M059J (cell line): Measurements from ENCODE around the gene TIMM8A. TPM values are rescaled to one million over a fixed set of nuclear protein-coding genes. Genes with fewer than 3 reads are reported as not detected.
A peak's percentile ranks its signal among the peaks of the same experiment; 100 is the strongest.
"Not testable (repeated sequence)": the region's sequence is repeated elsewhere in the genome, so short reads cannot be mapped to it uniquely, and the experiment has no call there.

Experiments
- DNase-seq: peaks from one replicate; pipeline ENCODE4 v3.0.0-alpha.2; 2012; ENCODE audit warnings: low read depth
- total RNA-seq: library from RNA; depleted of rRNA; stranded (reverse); fragments of >200 nt; shearing (Covaris generic); gene quantifications from 2 replicates; pipeline ENCODE4 v1.2.3, GENCODE V29; 2014; rRNA removed

TIMM8A gene
- total RNA-seq, 1 experiment from 2014 or later = 9.6 TPM

DNA sequence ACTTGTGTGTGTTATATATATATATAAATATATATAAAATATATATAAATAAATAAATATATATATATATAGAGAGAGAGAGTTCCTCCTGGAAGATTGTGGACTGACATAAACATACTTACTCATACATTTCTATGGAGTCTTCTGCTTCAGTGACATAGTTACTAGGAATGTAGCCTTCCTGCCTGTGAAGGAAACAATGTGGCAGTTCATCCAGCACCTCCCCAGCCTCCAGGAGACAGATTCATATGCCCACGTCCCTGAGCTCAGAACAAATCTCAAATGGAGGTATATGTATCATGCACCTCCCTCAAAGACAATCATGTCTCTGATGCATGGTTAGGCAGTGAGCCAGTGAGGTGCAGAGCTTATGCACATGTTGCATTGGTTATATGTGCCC is 11.4 kb upstream of the TIMM8A start:
- peak; percentile 6 for DNase-seq

DNA sequence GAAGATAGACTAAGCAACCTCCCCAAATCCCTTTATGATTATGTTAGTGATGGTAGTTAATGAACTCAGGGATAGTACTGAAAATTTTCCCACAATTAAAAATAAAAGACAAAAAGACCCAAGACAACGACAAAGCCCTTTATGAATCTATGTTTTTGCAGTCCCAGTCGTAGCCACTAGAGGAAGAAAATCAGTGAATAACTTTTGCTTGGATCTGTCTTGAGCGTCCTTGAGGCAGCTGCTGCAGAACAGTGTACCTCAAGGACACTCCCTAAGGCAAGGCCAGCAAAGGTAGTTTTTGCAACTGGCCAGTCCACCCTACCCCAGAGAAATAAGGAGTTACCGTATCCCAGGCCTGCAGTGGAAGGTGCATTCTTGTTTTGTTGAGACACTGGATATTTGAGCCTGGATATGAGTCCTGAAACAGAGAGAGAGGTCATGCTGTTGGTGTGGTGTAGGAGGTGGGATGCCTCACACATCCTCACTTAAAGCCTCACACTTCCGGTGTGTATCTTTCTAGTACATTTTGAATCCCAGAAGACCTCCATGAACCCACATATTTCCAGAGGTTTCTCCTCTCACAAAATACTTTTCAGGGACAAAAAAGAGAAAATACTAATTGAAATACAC is 8.7 kb upstream of the TIMM8A start:
- peak; percentile 28 for DNase-seq

DNA sequence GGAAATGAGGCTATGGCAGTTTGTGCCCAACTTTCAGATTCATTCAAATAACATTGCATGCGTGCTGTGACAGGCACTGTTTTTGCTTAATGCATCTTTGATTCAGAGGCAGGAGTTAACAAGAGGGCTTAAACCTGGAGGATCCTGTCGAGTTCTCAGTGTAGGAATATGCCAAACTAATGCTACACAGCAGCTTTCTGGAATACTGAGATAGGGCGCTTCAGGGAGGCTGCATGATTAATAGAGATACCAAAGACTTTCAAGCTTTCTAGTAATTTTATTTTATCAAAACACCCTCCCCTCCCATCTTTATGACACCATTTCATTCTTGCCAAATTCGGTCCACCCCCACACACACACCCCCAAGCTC is 636 bp upstream of the TIMM8A start:
- DNase-seq = no peak

DNA sequence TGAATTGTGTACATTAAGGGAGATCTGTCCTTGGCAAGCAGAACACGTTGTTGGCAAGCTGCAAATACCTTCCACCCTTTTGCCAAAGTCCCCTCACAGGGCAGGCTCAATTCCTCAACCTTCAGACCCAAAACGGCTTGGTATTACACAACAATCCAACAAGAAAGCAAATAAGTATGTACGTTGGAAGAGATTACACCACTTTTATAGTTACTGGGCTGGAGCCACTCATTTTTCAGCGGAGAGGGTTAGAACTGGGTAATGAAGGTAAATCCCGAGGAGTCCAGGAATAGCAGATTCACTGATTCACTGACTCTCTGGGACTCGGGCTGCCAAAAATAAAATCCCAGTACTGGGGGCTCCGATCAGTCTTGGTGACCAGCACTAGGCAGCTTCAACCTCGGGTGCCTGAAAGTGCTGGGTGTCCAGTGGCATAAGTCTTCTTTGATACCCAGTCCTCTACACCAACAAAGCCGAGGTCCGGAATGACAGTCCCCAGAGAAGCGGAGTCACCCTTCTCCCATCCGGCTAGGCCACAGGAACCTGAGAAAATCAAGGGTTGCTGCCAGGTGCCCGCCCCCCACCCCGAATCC is 587 bp downstream of the TIMM8A start:
- peak; percentile 34 for DNase-seq

DNA sequence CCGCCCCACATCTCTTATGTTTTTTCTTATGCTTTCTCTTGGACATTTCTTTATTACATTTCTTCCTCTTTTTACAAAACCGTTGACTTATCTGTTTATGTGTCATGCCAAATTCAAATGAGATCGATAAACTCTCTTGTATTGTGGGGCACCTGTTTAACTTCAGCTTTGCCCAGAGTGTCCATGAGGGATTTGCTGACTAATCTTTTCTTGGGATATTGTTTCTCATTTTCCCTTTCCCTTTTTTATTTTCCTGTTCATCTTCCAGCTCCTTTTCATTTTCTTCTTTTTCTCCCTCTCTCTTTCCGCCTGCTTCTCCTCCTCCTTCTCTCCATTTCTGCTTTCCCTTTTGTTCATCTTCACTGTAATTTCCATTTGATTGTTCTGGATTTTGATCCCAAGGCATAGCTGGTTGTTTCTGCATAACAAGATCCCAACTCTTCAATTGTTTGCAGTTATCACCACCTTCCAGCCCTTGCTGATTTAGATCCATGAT is 10.7 kb downstream of the TIMM8A start:
- no peak for DNase-seq

DNA sequence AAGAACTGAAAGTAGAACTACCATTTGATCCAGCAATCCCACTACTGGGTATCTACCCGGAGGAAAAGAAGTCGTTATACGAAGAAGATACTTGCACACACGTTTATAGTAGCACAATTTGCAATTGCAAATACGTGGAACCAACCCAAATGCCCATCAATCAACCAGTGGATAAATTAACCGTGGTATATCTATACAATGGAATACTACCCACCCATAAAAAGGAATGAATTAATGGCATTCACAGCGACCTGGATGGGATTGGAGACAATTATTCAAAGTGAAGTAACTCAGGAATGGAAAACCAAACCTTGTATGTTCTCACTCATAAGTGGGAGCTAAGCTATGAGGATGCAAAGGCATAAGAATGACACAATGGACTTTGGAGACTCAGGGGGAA is 14.2 kb downstream of the TIMM8A start:
- DNase-seq = not testable (repeated sequence)

DNA sequence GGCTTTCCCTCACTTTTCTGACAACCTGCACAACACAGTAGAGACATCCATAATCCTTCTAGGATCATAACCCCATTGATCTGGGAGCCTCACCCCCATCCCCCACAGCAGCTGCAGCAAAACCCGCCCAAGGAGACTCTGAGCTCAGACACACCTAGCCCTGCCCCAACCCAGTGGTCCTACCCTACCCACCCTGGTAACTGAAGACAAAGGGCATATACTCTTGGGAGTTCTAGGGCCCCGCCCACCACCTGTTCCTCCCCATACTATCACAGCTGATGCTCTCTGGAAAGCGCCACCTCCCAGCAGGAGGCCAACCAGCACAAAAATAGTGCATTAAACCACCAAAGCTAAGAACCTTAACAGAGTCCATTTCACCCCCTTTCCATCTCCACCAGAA is 21.9 kb downstream of the TIMM8A start:
- not testable (repeated sequence) for DNase-seq

DNA sequence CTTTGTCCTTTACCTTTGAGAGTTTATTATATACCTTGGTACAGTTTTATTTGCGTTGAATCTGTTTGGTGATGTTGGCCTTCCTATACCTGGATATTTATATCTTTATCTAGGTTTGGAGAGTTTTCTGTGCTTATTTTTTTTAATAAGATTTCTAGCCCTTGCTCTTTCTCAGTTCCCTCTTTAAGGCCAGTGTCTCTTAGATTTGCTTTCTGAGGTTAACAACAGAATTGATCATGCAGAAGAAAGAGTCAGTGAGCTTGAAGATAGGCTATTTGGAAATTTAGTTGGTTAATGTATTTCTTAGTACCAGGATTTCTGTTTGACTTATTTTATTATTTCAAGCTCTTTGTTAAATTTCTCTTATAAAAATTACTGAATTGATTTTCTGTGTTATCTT is 44.8 kb downstream of the TIMM8A start:
- DNase-seq = no peak

Other genes with a start within 250 kb of the TIMM8A start
- gene DRP2, start 129.0 kb downstream of the TIMM8A start, total RNA-seq = 0.42 and 0.44 TPM in 2 replicates
- not detected in 2 replicates for gene TAF7L, start 57.4 kb downstream of the TIMM8A start, total RNA-seq
- 0.05 TPM in 1 of 2 replicates, not detected in the other for gene BTK, start 37.4 kb upstream of the TIMM8A start, total RNA-seq
- 1,377 and 1,626 TPM in 2 replicates for gene RPL36A, start 42.3 kb upstream of the TIMM8A start, total RNA-seq
- gene GLA, start 59.2 kb upstream of the TIMM8A start, total RNA-seq = 130 and 154 TPM in 2 replicates
- 56.0 and 82.5 TPM in 2 replicates for gene HNRNPH2, start 59.5 kb upstream of the TIMM8A start, total RNA-seq
- gene ARMCX4, start 136.7 kb upstream of the TIMM8A start, total RNA-seq = 0.25 and 1.2 TPM in 2 replicates
- gene ARMCX1, start 201.8 kb upstream of the TIMM8A start, total RNA-seq = 34.4 and 38.9 TPM in 2 replicates